Stomach smooth muscle (tissue), 2 donors: ENCODE measurements around the gene EVPL.
"Not testable (repeated sequence)": the region's sequence is repeated elsewhere in the genome, so short reads cannot be mapped to it uniquely, and the experiment has no call there.

ENCODE experiments used
- H3K27ac ChIP-seq: one replicate; pipeline ENCODE4 v1.7.0; 2013; ENCODE audit warnings: mild to moderate bottlenecking, low read length, inconsistent platforms
- H3K27me3 ChIP-seq, 2 donors: one replicate each; pipeline ENCODE4 v1.7.0; 2013; ENCODE audit warnings: low read length in 2 of 2; ENCODE audit not compliant: insufficient read depth in 2 of 2, control insufficient read depth in 1 of 2
- H3K36me3 ChIP-seq, 2 donors: one replicate each; pipeline ENCODE4 v1.7.0; 2013; ENCODE audit warnings: low read length in 2 of 2; ENCODE audit not compliant: control insufficient read depth in 2 of 2, insufficient read depth in 2 of 2
- H3K4me1 ChIP-seq: one replicate; pipeline ENCODE4 v1.7.0; 2013; ENCODE audit warnings: low read length; ENCODE audit not compliant: control insufficient read depth, insufficient read depth
- H3K4me3 ChIP-seq, 2 donors: one replicate each; pipeline ENCODE4 v1.7.0; 2013; ENCODE audit warnings: low read length in 2 of 2
- H3K9ac ChIP-seq, 2 donors: one replicate each; pipeline ENCODE4 v1.7.0; 2013; ENCODE audit warnings: low read length in 2 of 2, mild to moderate bottlenecking in 1 of 2
- H3K9me3 ChIP-seq, 2 donors: one replicate each; pipeline ENCODE4 v1.7.0; 2013; ENCODE audit warnings: low read length in 2 of 2; ENCODE audit not compliant: control insufficient read depth in 2 of 2
- donor health status: healthy.
- donor health status: Pancreatic carcinoma.

The EVPL gene

GRCh38 chr17:76044475-76045007 lies 17.4 kb upstream of the EVPL start:
- H3K4me3 ChIP-seq, H3K9me3 ChIP-seq, H3K9ac ChIP-seq, H3K4me1 ChIP-seq, H3K27me3 ChIP-seq, H3K27ac ChIP-seq: not testable (repeated sequence)
- peaks cover 76 to 79% of the 10 kb centered on the region in 2 donors for H3K36me3 ChIP-seq

- H3K9ac ChIP-seq, H3K9me3 ChIP-seq, H3K27ac ChIP-seq, H3K27me3 ChIP-seq, H3K4me3 ChIP-seq: not testable (repeated sequence)
- H3K4me1 ChIP-seq = peaks cover 13% of the 10 kb centered on the region
- peaks cover 61 to 69% of the 10 kb centered on the region in 2 donors for H3K36me3 ChIP-seq
These were observed 15.8 kb upstream of the EVPL start for GRCh38 chr17:76042868-76043267.

- H3K36me3 ChIP-seq = peaks cover 43 to 51% of the 10 kb centered on the region in 2 donors
- no peaks in the 10 kb centered on the region for H3K9me3 ChIP-seq
- peaks cover 30% of the 10 kb centered on the region for H3K4me1 ChIP-seq
- H3K27me3 ChIP-seq = no peaks in the 10 kb centered on the region
- no peak overlapping the region for H3K4me3 ChIP-seq
- no peak overlapping the region for H3K9ac ChIP-seq
- H3K27ac ChIP-seq = peak overlapping the region; percentile 80
These were observed 13.3 kb upstream of the EVPL start for GRCh38 chr17:76040376-76040775.

GRCh38 chr17:76039121-76039520 lies 12.0 kb upstream of the EVPL start:
- peaks cover 39% of the 10 kb centered on the region for H3K4me1 ChIP-seq

GRCh38 chr17:76038050-76038449 lies 10.9 kb upstream of the EVPL start:
- Histone ChIP-seq H3K36me3 (peaks cover 19 to 30% of the 10 kb centered on the region in 2 donors), H3K9ac (peak overlapping the region in 1 of 2 donors; percentile 64), H3K4me1 (peaks cover 45% of the 10 kb centered on the region), H3K9me3 (no peaks in the 10 kb centered on the region), H3K4me3 (no peak overlapping the region), H3K27me3 (no peaks in the 10 kb centered on the region), H3K27ac (peak overlapping the region; percentile 80)

More at GRCh38 chr17:76039121-76039520, 12.0 kb upstream of the EVPL start:
- Histone ChIP-seq H3K9me3 (no peaks in the 10 kb centered on the region), H3K4me3 (no peak overlapping the region), H3K27ac (peak overlapping the region; percentile 80), H3K9ac (peak overlapping the region in 1 of 2 donors; percentile 64), H3K27me3 (no peaks in the 10 kb centered on the region), H3K36me3 (peaks cover 30 to 40% of the 10 kb centered on the region in 2 donors)

GRCh38 chr17:76036497-76037261 lies 9.6 kb upstream of the EVPL start:
- Histone ChIP-seq H3K9ac (peak overlapping the region in 1 of 2 donors; percentile 55), H3K27me3 (no peaks in the 10 kb centered on the region), H3K27ac (peak overlapping the region; percentile 80), H3K36me3 (peaks cover 12 to 25% of the 10 kb centered on the region in 2 donors), H3K9me3 (no peaks in the 10 kb centered on the region), H3K4me3 (peak overlapping the region in 1 of 2 donors; percentile 15), H3K4me1 (peaks cover 45% of the 10 kb centered on the region)

GRCh38 chr17:76034428-76035350 lies 7.6 kb upstream of the EVPL start:
- H3K4me1 ChIP-seq = peaks cover 45% of the 10 kb centered on the region
- H3K4me3 ChIP-seq = no peak overlapping the region
- H3K27me3 ChIP-seq = no peaks in the 10 kb centered on the region
- peak overlapping the region in 1 of 2 donors; percentile 49 for H3K9ac ChIP-seq
- H3K9me3 ChIP-seq = no peaks in the 10 kb centered on the region
- H3K27ac ChIP-seq = peak overlapping the region; percentile 69
- H3K36me3 ChIP-seq = peaks cover 0 to 5% of the 10 kb centered on the region in 2 donors

GRCh38 chr17:76033139-76033538 lies 6.0 kb upstream of the EVPL start:
- H3K4me3 ChIP-seq = no peak overlapping the region
- H3K4me1 ChIP-seq = peaks cover 35% of the 10 kb centered on the region
- no peak overlapping the region for H3K9ac ChIP-seq
- H3K36me3 ChIP-seq = no peaks in the 10 kb centered on the region
- H3K9me3 ChIP-seq = no peaks in the 10 kb centered on the region
- peak overlapping the region; percentile 53 for H3K27ac ChIP-seq
- H3K27me3 ChIP-seq = no peaks in the 10 kb centered on the region

GRCh38 chr17:76032780-76033108 lies 5.6 kb upstream of the EVPL start:
- peaks cover 31% of the 10 kb centered on the region for H3K4me1 ChIP-seq
- H3K27ac ChIP-seq = no peak overlapping the region
- no peaks in the 10 kb centered on the region for H3K9me3 ChIP-seq
- no peaks in the 10 kb centered on the region for H3K27me3 ChIP-seq
- H3K4me3 ChIP-seq = no peak overlapping the region
- no peak overlapping the region for H3K9ac ChIP-seq
- no peaks in the 10 kb centered on the region for H3K36me3 ChIP-seq

- no peaks in the 10 kb centered on the region for H3K27me3 ChIP-seq
- no peaks in the 10 kb centered on the region for H3K36me3 ChIP-seq
- peaks cover 27% of the 10 kb centered on the region for H3K4me1 ChIP-seq
- no peak overlapping the region for H3K4me3 ChIP-seq
- H3K27ac ChIP-seq = no peak overlapping the region
- H3K9me3 ChIP-seq = no peaks in the 10 kb centered on the region
- no peak overlapping the region for H3K9ac ChIP-seq
These were observed 5.1 kb upstream of the EVPL start for GRCh38 chr17:76032073-76032779.
